OCI-LY3 (cell line): Measurements from ENCODE around the gene PDE12.
A peak's percentile ranks its signal among the peaks of the same experiment; 100 is the strongest.

ENCODE experiments used
- H2AFZ ChIP-seq: fragments of 200-600, 300-600 bp; shearing (Covaris generic); 2 replicates; pipeline ENCODE4 v1.6.0; 2014; ENCODE audit warnings: antibody characterized with exemption, low read depth, low read length
- H3K27ac ChIP-seq: fragments of 200-600, 300-600 bp; sonication (generic); 2 replicates; pipeline ENCODE4 v1.5.1; 2014; ENCODE audit warnings: mild to moderate bottlenecking, low read length, moderate library complexity, mixed read lengths
- H3K27me3 ChIP-seq: fragments of 200-600, 300-600 bp; sonication (generic); 2 replicates; pipeline ENCODE4 v1.6.1; 2014; ENCODE audit warnings: low read depth, low read length, mixed read lengths
- H3K36me3 ChIP-seq: fragments of 200-600, 300-600 bp; sonication (generic); replicated peaks from 2 replicates; pipeline ENCODE3; 2014; ENCODE audit warnings: low read depth, low read length, mixed read lengths
- H3K4me1 ChIP-seq: fragments of 300-600, 200-600 bp; sonication (generic); 2 replicates; pipeline ENCODE4 v1.6.1; 2014; ENCODE audit warnings: low read length, mixed read lengths
- H3K4me2 ChIP-seq: fragments of 200-600, 300-600 bp; sonication (generic); 2 replicates; pipeline ENCODE4 v1.6.1; 2014; ENCODE audit warnings: low read length, mixed read lengths
- H3K4me3 ChIP-seq: fragments of 300-600, 200-600 bp; sonication (generic); 2 replicates; pipeline ENCODE4 v1.5.1; 2014; ENCODE audit warnings: antibody characterized with exemption, mild to moderate bottlenecking, low read length, moderate library complexity
- H3K79me2 ChIP-seq: fragments of 300-600, 200-600 bp; shearing (Covaris generic); 2 replicates; pipeline ENCODE4 v1.6.1; 2014; ENCODE audit warnings: mild to moderate bottlenecking, low read length, mixed read lengths
- H3K9ac ChIP-seq: fragments of 300-600, 200-600 bp; shearing (Covaris generic); 2 replicates; pipeline ENCODE4 v1.6.0; 2014; ENCODE audit warnings: mild to moderate bottlenecking, low read length, moderate library complexity
- H3K9me3 ChIP-seq: fragments of 200-600, 300-600 bp; shearing (Covaris generic); 2 replicates; pipeline ENCODE4 v1.6.1; 2014; ENCODE audit warnings: low read length, mixed read lengths; ENCODE audit not compliant: insufficient read depth
- H4K20me1 ChIP-seq: fragments of 200-600, 300-600 bp; sonication (generic); 2 replicates; pipeline ENCODE4 v1.6.1; 2016; ENCODE audit warnings: low read length, mixed read lengths; ENCODE audit not compliant: insufficient read depth
- EZH2phosphoT487 ChIP-seq: fragments of 200-600 bp; shearing (Covaris generic); IDR thresholded peaks from 2 replicates; pipeline ENCODE4 v1.6.1; 2018; ENCODE audit warnings: antibody characterized with exemption, mixed run types, low read depth
- TF ChIP-seq, protein P1 (sequence below): fragments of 200-600, 300-600 bp; sonication (generic); IDR thresholded peaks from 2 replicates; pipeline ENCODE4 v1.5.1; 2014; ENCODE audit warnings: antibody characterized with exemption, low read length, low read depth

The PDE12 gene

DNA sequence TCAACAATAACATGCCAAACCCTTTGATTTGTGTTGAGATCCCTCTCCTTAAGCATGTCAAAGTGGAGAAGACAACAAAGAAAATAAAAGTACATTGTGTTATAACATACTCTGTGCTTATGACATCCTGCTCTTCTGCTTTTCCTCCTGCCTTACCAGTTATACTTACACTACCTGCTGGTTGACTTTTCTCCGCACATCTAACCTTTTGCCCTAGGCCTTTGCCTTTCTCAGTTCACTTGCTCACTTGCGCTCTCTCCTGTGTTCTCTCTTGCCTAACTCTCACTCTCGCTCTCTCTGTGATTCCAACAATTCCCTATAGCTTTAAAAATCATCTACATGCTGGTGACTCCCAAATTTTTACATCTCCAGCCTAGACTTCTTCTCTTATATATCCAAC is 17.6 kb upstream of the PDE12 start:
- no peak overlapping the region for H2AFZ ChIP-seq
- H3K9me3 ChIP-seq: no peaks in the 10 kb centered on the region
- no peak overlapping the region for H3K4me3 ChIP-seq
- H3K4me1 ChIP-seq: peaks cover 4% of the 10 kb centered on the region
- H3K27me3 ChIP-seq: no peaks in the 10 kb centered on the region
- H3K9ac ChIP-seq: no peak overlapping the region
- no peak for TF ChIP-seq EZH2phosphoT487
- TF ChIP-seq, protein P1, sequence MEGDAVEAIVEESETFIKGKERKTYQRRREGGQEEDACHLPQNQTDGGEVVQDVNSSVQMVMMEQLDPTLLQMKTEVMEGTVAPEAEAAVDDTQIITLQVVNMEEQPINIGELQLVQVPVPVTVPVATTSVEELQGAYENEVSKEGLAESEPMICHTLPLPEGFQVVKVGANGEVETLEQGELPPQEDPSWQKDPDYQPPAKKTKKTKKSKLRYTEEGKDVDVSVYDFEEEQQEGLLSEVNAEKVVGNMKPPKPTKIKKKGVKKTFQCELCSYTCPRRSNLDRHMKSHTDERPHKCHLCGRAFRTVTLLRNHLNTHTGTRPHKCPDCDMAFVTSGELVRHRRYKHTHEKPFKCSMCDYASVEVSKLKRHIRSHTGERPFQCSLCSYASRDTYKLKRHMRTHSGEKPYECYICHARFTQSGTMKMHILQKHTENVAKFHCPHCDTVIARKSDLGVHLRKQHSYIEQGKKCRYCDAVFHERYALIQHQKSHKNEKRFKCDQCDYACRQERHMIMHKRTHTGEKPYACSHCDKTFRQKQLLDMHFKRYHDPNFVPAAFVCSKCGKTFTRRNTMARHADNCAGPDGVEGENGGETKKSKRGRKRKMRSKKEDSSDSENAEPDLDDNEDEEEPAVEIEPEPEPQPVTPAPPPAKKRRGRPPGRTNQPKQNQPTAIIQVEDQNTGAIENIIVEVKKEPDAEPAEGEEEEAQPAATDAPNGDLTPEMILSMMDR: no peak
- no peak overlapping the region for H3K27ac ChIP-seq
- H3K79me2 ChIP-seq: no peaks in the 10 kb centered on the region
- H4K20me1 ChIP-seq: no peaks in the 10 kb centered on the region
- no peaks in the 10 kb centered on the region for H3K36me3 ChIP-seq
- no peak overlapping the region for H3K4me2 ChIP-seq

DNA sequence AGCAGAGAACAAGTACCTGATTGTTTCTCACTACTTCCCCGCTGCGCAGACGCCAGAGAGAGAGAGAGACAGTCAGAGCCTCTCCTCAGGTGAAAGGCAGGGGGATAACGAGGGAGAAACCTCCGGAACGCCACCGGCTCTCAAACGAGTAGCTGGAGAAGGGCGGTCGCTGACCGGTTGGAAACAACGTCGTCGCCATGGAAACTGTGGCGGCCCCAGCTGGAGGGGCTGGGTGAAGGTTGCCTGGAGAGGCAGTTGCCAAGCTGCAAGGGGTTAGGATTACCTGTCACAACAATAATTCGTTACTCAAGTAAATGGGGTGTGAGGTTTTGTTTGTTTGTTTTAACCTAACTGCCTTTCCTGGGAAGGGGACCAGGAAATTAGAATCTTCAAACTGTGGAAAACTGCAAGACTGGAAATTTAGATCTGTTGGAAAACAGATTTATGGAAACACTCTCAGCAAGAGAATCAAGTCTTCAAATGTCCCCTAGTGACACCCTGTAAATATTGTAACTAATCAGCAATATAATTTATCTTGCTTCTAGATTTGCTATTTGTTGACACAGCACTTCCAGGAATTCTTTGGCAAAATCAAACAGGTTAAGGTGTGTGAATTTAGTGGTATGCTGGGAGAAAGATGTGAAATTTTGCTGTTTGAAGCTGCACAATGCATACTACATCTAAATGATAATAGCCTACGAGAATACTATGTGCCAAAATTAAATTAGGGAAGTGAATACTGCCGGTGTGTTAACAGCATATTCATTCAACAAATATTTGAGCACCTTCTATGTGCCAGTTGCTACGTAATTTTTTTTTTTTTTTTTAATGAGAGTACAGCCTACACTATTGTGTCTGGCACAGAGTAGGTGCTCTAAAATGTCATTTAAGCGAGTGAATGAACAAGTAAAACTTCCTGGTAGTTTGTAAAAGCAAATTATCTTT is 11.6 kb upstream of the PDE12 start, which contains the start of gene DNAH12:
Gene DNAH12 (minus strand): TSS at position 164 of the 945 bp plus-strand sequence. CDS start 1,474 bp downstream, outside the sequence.
- Histone ChIP-seq H3K27me3 (no peaks in the 10 kb centered on the region), H3K4me2 (peak within 1 kb of the TSS; percentile 38), H3K9ac (no peak within 1 kb of the TSS), H3K27ac (no peak within 1 kb of the TSS), H4K20me1 (no peaks in the 10 kb centered on the region), H3K36me3 (no peaks in the 10 kb centered on the region), H3K9me3 (no peaks in the 10 kb centered on the region), H3K4me1 (peaks cover 7% of the 10 kb centered on the region), H2AFZ (no peak within 1 kb of the TSS), H3K79me2 (no peaks in the 10 kb centered on the region), H3K4me3 (no peak within 1 kb of the TSS)
- no peak for TF ChIP-seq EZH2phosphoT487
- TF ChIP-seq, protein P1: no peak

- Histone ChIP-seq H2AFZ (no peak overlapping the region), H4K20me1 (no peaks in the 10 kb centered on the region), H3K4me2 (no peak overlapping the region), H3K27me3 (no peaks in the 10 kb centered on the region), H3K27ac (no peak overlapping the region), H3K36me3 (no peaks in the 10 kb centered on the region), H3K79me2 (no peaks in the 10 kb centered on the region), H3K9me3 (no peaks in the 10 kb centered on the region), H3K4me3 (no peak overlapping the region), H3K4me1 (peaks cover 7% of the 10 kb centered on the region), H3K9ac (no peak overlapping the region)
- TF ChIP-seq EZH2phosphoT487: no peak
- TF ChIP-seq, protein P1: no peak
These were observed 10.3 kb upstream of the PDE12 start for GRCh38 chr3:57545636-57546268.

GRCh38 chr3:57546616-57547015 is 9.5 kb upstream of the PDE12 start:
- Histone ChIP-seq H3K9me3 (no peaks in the 10 kb centered on the region), H3K27me3 (no peaks in the 10 kb centered on the region), H3K27ac (no peak overlapping the region), H2AFZ (no peak overlapping the region), H4K20me1 (no peaks in the 10 kb centered on the region), H3K4me3 (no peak overlapping the region), H3K79me2 (no peaks in the 10 kb centered on the region), H3K36me3 (no peaks in the 10 kb centered on the region), H3K4me2 (no peak overlapping the region), H3K4me1 (peaks cover 7% of the 10 kb centered on the region), H3K9ac (no peak overlapping the region)
- TF ChIP-seq EZH2phosphoT487: no peak
- TF ChIP-seq, protein P1: no peak
